GM10847 (cell line): ENCODE results near the gene RPS6KB2.

Source experiments
- POLR2A ChIP-seq: IDR thresholded peaks from 2 replicates; pipeline ENCODE4 v1.6.1; 2011; ENCODE audit not compliant: insufficient read length; ENCODE audit errors: extremely low read depth

The RPS6KB2 gene

DNA sequence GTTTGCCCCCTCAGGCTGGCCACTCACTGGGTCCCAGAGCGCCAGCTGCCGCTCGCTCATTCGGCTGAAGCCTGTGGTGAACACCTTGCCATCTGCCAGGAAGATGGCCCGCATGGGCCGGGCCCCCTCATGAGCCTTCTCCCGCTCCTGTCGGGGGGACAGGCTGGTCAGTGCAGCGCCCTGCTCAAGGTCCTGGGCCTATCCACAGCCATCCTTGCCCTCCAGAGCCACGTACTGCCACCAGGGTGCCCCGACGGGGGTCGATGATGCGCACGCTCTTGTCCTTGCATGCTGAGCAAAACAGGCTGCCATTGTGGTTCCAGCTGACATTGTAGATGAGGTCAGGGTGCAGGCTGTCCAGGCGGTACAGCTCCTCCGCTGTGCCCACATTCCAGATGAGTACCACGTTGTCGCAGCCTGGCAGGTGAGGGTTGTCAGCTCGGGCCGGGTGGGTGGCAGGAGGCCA, 12.8 kb downstream of the RPS6KB2 start:
- no peak for TF ChIP-seq POLR2A

DNA sequence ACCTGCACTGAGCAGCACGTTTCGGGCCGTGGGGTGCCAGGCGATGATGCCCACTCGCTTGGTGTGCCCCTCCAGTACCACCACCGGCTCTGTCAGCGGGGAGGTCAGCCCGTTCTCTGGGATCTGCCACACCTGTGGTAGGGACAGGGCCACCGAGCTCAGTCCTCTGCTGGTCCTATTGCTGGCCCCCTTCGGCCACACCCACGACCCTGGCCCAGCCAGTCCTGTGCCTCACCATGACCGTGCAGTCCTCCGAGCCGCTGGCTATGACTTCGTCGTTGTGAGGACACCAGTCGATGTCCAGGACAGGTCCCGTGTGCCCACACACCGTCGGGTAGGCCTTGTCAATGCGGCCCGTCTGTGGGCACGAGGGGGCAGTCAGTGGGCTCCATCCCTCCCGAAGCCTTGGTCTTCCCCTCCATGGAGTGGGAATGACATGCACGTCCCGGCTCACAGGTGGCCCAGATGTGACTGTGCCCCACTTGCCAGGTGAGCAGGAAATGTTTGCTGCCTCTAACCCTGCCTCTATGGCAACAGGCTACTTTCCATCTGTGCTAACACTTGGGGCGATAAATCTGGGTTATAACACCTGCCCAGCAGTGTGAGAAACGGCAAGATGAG, 13.5 kb downstream of the RPS6KB2 start:
- TF ChIP-seq POLR2A = no peak

DNA sequence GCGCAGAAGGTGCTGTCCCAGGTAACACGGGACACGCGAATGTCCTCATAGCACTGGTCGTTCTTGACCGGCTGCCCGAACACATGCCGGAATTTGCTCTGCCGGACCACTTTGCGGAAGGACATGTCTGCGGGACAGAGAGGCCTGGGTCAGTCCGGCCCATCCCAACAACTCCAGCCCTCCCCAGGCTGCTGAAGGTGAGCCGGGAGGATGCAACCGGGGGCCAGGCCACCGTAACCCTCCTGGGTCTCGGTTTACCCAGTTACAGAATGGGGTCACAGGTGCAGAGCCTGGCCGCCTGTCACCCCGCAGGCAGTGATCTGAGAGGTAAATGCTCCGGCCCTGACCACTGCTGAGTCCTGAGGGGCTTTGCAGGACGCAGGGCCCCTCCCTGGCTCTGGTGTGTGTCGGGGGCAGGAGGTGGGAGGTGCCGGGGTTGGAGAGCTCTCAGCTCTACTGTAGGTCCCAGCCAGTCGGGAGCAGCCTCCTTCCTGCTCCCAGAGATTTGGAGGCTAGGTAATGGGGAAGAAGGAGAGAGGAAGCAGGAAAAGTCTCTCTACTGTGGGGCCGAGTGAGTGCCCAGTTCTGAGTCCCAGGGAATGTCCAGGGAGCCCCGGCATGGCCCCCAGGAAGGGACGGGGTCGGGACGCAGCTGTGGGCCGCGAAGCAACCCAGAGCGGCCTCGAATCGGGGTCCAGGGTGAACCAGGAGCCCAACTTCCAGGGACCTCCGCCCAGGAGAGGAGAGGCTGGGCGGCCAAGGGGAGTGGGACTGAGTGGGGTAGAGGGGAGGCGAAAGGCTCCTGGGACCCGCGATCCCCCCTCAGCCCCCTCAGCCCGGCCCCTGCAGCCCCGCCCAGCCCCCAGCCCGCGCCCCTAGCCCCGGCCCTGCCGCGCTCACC, 14.5 kb downstream of the RPS6KB2 start:
- TF ChIP-seq POLR2A = peak; percentile 19

DNA sequence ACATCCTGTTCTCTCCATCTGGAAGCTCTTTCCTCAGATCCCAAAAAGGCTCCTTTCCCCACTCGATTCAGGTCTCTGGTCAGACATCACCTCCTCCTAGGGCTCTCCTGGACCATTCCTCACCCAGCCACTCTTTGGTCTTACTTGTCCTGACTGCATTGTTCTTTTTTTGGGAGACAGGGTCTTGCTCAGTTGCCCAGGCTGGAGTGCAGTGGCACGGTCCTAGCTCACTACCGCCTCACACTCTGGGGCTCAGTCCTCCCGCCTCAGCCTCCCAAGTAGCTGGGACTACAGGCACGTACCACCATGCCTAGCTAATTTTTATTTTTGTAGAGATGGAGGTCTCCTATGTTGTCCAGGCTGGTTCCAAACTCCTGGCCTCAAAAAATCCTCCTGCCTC, 17.2 kb downstream of the RPS6KB2 start:
- no peak for TF ChIP-seq POLR2A

DNA sequence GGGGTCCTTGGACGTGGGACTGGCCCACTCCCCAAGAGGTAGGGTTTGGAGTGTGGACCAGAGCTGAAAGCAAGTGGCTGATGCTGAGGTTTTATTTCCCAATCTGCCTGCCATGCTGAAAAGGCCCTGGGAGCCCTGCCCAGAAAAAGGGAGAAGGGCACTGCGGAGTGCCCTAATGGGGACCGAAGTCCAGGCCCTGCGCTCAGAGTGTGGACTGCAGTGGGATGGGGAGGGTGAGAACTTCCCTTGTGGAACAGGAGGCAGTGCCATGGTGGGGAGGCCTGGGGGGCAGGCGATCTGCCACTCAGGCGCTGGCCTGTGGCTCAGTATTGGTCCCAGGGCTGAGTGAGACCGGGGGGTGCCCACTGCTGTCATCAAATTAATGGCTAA, 19.9 kb downstream of the RPS6KB2 start:
- no peak for TF ChIP-seq POLR2A

DNA sequence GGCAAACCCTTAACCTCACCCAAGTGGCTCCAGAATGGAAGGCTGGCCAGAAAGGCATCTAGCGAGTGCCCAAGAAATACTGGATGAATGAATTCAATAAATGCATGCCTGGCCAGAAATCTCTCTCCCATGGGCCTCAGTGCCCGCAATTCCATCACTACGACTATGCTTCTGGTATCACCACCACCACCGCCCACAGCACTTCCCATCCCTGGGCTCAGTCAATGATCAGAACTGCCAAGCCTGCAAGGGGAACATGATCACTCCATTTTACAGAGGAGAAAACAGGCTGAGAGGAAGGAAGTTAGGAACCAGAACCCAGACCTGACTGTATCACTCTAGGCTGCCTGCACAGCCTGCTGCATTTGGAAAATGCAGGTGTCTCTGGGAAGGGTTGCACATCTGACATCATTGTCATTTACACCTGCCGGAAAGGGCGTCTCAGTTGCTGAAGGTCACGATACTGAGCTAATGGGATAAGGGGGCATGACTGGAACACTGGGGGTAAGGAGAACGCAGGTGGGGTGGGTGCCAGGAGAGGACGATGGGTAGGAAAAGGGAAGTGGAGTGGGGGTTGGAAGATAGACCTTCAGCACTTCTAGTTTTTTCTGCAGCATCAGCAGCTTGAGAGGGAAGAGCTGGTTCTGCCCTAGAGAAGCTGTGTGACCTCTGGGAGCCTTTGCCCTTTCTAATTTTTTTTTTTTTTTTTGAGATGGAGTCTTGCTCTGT, 21.0 kb downstream of the RPS6KB2 start:
- no peak for TF ChIP-seq POLR2A

DNA sequence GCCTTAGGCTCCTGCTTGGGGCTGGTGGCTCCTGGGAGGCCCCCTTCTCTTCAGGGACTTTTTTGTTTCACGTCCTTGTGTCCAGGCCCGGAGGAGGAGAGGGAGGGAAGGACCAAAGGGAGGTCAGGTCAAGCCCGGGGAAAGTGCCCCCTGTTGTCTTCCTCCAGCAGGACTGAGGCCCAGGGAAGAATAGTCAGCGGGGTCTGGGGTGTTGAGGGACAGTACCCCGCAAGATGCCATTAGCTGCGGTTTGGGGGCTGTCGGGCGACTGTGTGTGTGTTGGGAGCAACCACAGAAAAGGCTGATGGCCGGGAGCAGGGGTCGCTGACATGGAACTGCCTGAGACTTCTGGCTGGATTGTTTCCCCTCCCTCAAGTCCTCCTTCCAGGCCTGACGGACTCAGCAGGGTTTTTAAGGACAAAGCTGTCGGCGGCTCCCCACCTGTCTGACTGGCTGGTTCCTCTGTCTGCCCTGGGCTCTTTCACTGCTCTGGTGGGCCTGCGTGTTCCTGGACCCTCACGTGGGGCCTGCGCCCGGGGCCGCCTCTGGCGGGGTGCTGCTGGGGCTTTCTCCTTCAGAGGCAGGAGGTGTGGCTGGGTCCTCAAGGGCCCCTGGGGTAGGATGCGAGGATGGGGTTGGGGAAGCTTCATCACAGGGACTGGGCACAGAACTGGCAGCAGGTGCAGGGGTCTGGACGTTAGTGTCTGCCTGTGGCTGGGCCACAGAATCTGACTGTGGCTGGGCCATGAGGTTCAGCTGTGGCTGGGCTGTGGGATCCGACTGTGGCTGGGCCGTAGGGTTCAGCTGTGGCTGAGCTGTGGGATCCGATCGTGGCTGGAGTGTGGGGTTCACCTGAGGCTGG, 22.7 kb downstream of the RPS6KB2 start:
- TF ChIP-seq POLR2A = no peak

DNA sequence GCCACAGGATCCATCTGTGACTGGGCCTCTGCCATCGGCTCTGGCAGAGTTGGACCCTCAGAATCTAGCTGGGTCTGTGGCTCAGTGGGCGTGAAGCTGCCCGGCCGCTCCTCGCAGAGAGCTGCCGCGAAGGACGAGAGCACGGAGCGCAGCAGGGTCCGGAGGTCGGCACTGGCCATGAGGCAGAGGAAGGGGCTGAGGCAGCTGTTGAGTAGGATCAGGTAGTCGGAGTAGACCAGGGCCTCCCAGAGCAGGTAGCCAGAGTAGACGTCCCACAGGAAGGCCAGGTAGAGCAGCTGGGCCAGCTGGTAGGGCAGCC, 23.3 kb downstream of the RPS6KB2 start:
- TF ChIP-seq POLR2A = no peak

DNA sequence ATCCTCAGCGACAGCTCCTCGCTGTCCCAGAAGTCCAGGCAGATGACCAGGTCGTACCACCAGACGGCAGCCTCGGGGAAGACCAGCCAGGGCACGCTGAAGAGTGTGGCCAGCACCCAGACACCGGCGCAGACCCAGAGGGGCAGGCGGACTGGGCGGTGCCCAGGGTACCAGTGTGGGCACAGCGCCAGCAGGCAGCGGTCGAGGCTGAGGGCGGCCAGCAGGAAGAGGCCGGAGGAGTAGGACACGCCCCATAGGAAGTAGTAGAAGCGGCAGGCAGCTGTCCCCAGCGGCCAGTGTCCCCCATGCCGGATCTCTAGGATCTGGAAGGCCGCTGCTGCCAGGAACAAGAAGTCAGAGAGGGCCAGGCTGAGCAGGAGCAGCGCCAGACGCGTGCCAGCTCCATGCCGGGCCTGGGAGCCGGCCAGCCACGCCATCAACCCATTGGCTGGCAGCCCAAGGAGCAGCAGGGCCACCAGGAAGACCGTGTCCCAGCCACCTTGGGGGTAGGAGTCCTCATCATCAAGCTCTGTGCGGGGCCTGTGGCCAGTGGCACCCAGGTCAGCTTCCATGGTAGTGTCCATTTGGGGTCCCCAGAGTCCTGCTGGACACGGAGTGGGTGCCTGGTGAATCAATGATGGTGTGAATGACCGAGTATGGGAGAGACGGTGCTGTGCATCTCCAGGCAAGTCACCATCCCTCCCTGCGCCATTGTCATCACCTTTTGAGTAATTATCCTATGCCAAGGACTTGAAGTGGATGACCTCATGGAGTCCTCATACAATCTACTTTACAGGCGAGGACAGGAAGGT, 24.1 kb downstream of the RPS6KB2 start, which contains the start of gene GPR152:
TSS of gene GPR152 (minus strand) at position 589 of the 812 bp plus-strand sequence. CDS start at position 584, 5 bp downstream.
- no peak for TF ChIP-seq POLR2A

DNA sequence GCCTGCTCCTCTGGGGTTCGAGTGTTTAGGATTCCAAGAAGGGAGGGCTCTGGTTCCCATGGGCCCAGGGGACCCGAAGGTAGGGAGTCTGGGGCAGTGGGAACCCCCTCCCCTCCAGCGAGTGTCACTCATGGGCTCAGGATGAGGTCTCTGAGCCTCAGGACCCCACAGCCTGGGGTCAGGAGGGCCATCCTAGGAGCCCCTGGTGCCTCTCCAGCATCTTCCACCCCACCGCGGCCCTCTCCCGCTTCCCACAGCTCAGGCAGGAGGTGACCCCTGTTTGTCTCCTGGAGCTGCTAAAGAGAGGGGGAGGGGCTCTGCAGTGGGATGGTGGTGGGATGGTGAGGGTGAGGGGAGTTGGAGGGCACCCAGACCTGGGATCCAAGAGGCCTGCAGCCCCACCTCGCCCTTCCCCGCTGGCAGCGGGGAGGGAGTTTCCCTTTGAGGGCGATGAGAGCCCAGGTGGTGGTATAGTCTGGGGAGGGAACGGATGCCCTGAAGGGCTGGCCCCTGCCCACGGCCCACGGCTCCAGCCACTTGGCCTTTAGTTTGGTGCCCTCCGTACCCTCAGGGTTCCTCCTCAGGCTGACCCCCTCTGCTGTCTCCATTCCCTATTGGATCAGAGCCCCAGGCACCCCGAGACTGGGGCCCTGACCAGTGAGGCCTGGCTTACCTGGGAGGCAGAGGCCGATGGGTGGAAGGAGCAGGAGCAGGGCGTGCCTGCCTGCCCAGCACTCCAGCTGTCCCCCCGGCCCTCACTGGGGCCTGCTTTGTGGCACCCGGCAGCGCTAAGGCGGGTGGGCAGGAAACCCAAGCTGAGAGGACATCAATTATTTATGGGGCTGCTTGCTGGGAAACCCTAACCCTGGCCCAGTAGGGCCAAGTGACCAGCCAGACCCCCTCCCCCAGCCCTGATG, 25.8 kb downstream of the RPS6KB2 start:
- no peak for TF ChIP-seq POLR2A

DNA sequence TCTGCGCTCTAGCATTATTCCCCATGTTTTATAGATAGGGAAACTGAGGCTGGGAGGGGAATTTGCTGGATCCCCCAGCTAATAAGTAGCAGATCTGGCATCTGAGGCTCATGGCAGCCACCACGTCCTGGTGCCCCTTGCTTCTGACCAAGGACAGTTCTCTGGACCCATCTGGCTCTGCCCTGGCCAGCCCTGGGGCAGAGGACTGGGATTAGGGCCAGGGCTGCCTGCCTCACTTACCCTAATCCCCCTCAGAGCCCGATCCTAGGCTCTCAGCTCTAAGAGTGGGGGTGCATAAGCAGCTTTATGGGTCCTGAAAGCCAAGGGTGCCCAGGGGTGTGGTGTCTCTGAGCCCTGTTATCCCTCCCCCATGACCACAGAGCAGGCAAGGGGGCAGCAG, 26.8 kb downstream of the RPS6KB2 start, which contains the start of gene CABP4:
TSS of gene CABP4 (plus strand) at position 301 of the 400 bp plus-strand sequence. CDS start at position 371, 70 bp downstream.
- TF ChIP-seq POLR2A = no peak

DNA sequence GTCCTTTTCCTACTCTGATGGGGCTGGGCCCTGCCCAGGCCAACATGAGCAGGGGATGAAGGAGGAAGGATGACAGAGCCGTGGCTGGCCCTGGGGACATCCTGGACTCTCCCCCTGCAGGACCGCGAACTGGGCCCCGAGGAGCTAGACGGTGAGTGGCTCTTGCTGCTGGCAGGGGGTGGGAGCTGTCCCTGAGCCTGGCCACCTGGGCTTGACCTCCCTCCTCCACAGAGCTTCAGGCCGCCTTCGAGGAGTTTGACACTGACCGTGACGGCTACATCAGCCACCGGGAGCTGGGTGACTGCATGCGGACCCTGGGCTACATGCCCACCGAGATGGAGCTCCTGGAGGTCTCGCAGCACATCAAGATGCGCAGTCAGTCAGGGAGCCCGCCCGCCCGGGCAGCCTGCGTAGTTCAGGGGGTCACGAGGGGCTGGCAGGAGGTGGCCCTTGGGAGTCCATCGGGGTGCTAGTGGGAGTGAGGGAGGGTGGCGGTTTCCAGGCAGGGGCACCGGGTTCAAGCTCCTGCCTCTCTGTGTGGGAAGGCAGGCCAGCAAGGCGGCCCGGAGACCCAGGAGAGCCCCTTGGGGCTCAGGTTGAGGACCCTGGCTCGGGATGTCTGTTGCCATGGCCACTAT, 27.9 kb downstream of the RPS6KB2 start:
- TF ChIP-seq POLR2A = no peak
